K562 (cell line): ENCODE data around the gene NNAT. TPM values are rescaled to one million over a fixed set of nuclear protein-coding genes. Genes with fewer than 3 reads are reported as not detected.

Experiments used
- ATAC-seq: fragments of 200-7000 bp; cut with Tn5 transposase; 3 replicates; pipeline ENCODE4 v1.9.1; 2020; ENCODE audit warnings: moderate library complexity
- BruUV-seq: library from RNA; stranded (reverse); fragments of 400-500 nt; replicated peaks from 2 replicates; lab custom pipeline; 2021; lab: Mats Ljungman, UMichigan
- CTCF ChIA-PET: fragments of 300-600 bp; formaldehyde crosslinking; extraction: SDS; loops from one replicate; lab custom pipeline; 2021; ENCODE audit warnings: low intra/inter-chr PET ratio; lab: Yijun Ruan, JAX
- POLR2A ChIA-PET: fragments of 300-600, 350-650 bp; sonication (Branson Sonifier 250); formaldehyde crosslinking; extraction: SDS; loops from one replicate; lab custom pipeline; 2021; ENCODE audit warnings: antibody characterized with exemption, inconsistent platforms; lab: Yijun Ruan, JAX
- DNase-seq, 4 experiments: peaks; one replicate each; pipeline versions ENCODE4 v3.0.0 to v3.0.0-alpha.2; 2011 to 2018; ENCODE audit warnings: low spot score in 3 of 4, mixed read lengths in 3 of 4; ENCODE audit errors: extremely low read depth in 1 of 4
- FAIRE-seq: peaks from 2 replicates; lab custom pipeline; 2011; peaks lifted over from hg19 to GRCh38; lab: Jason Lieb, UNC
- H2AFZ ChIP-seq: 2 replicates; pipeline ENCODE4 v1.6.0; 2011; ENCODE audit warnings: low read depth, low read length, control low read depth, inconsistent platforms
- H3K27ac ChIP-seq: fragments of 200-600 bp; 3 replicates; pipeline ENCODE4 v1.8.0; 2011; ENCODE audit warnings: low read depth, mild to moderate bottlenecking, control low read depth, inconsistent platforms, low read length, moderate library complexity, mixed read lengths; ENCODE audit errors: extremely low read depth
- H3K27me3 ChIP-seq, 2 experiments: fragments of 300-600 bp in 1 of 2; 2 replicates in 1 of 2; 3 replicates in 1 of 2; pipeline versions ENCODE4 v1.6.0 to v1.8.0; 2011; ENCODE audit warnings: inconsistent platforms in 2 of 2, low read length in 2 of 2, mild to moderate bottlenecking in 1 of 2, mixed read lengths in 1 of 2, moderate library complexity in 1 of 2; ENCODE audit not compliant: control insufficient read depth in 2 of 2, insufficient read depth in 2 of 2
- H3K36me3 ChIP-seq: fragments of 300-600 bp; 3 replicates; pipeline ENCODE4 v1.8.0; 2011; ENCODE audit warnings: mild to moderate bottlenecking, low read length, inconsistent platforms; ENCODE audit not compliant: control insufficient read depth, insufficient read depth
- H3K4me1 ChIP-seq, 2 experiments: fragments of 200-600 bp in 1 of 2; replicated peaks in 1 of 2; 2 replicates in 1 of 2; 3 replicates in 1 of 2; pipeline versions ENCODE4 v1.5.1 to v1.8.0; 2011; ENCODE audit warnings: inconsistent platforms in 2 of 2, low read length in 2 of 2, mild to moderate bottlenecking in 1 of 2, mixed read lengths in 1 of 2, moderate library complexity in 1 of 2; ENCODE audit not compliant: control insufficient read depth in 2 of 2, insufficient read depth in 2 of 2
- H3K4me2 ChIP-seq: 2 replicates; pipeline ENCODE4 v1.6.1; 2011; ENCODE audit warnings: low read length, control low read depth, inconsistent platforms, mixed read lengths; ENCODE audit not compliant: insufficient read depth
- H3K4me3 ChIP-seq: fragments of 200-600 bp; sonication (generic), shearing (Covaris generic); 2 replicates; pipeline ENCODE4 v1.5.1; 2016; ENCODE audit warnings: control low read depth, inconsistent platforms
- H3K79me2 ChIP-seq: fragments of 200-600 bp; 3 replicates; pipeline ENCODE4 v1.8.0; 2011; ENCODE audit warnings: low read length, inconsistent platforms; ENCODE audit not compliant: control insufficient read depth, insufficient read depth
- H3K9ac ChIP-seq, 2 experiments: 2 replicates each; pipeline versions ENCODE4 v1.6.0 to v1.6.1; 2011; ENCODE audit warnings: low read depth in 2 of 2, low read length in 2 of 2, control low read depth in 1 of 2, inconsistent platforms in 1 of 2, mild to moderate bottlenecking in 1 of 2, mixed read lengths in 1 of 2; ENCODE audit not compliant: insufficient read depth in 1 of 2
- H3K9me1 ChIP-seq: one replicate; pipeline ENCODE4 v1.6.0; 2011; ENCODE audit warnings: inconsistent platforms, mild to moderate bottlenecking, low read length, moderate library complexity; ENCODE audit not compliant: control insufficient read depth, insufficient read depth
- H3K9me3 ChIP-seq: replicated peaks from 2 replicates; pipeline ENCODE4 v1.5.1; 2011; ENCODE audit warnings: low read depth, low read length, inconsistent platforms; ENCODE audit not compliant: control insufficient read depth, insufficient read depth
- H4K20me1 ChIP-seq: replicated peaks from 2 replicates; pipeline ENCODE4 v1.6.1; 2011; ENCODE audit warnings: low read length, inconsistent platforms, mixed read lengths; ENCODE audit not compliant: control insufficient read depth, insufficient read depth
- AFF4 ChIP-seq: sonication (generic); formaldehyde crosslinking; IDR thresholded peaks from 2 replicates; pipeline ENCODE4 v1.8.0; 2023; ENCODE audit warnings: mild to moderate bottlenecking, missing genetic modification reagents
- ARID1B ChIP-seq: fragments of 450-650 bp; IDR thresholded peaks from 2 replicates; pipeline ENCODE4 v1.6.1; 2016; ENCODE audit warnings: antibody characterized with exemption, mild to moderate bottlenecking, inconsistent platforms
- ATF2 ChIP-seq: sonication (generic); formaldehyde crosslinking; IDR thresholded peaks from 2 replicates; pipeline ENCODE4 v1.8.1; 2022; ENCODE audit warnings: missing genetic modification reagents
- DACH1 ChIP-seq: fragments of 450-650 bp; IDR thresholded peaks from 2 replicates; pipeline ENCODE4 v1.6.1; 2018; ENCODE audit not compliant: partially characterized antibody
- DIDO1 ChIP-seq: fragments of 450-650 bp; IDR thresholded peaks from 2 replicates; pipeline ENCODE4 v1.6.1; 2016; ENCODE audit warnings: low read depth, missing biosample characterization, missing genetic modification characterization
- ETS1 ChIP-seq: conservative IDR thresholded peaks from 2 replicates; pipeline ENCODE4 v1.6.1; 2011; ENCODE audit warnings: low read depth, mild to moderate bottlenecking, low read length; ENCODE audit not compliant: control insufficient read depth
- MED1 ChIP-seq: sonication (generic); formaldehyde crosslinking; IDR thresholded peaks from 2 replicates; pipeline ENCODE4 v1.8.1; 2023; ENCODE audit warnings: missing genetic modification reagents, borderline replicate concordance
- MTA2 ChIP-seq: fragments of 450-650 bp; IDR thresholded peaks from 2 replicates; pipeline ENCODE4 v1.6.1; 2016; ENCODE audit warnings: low read depth
- SLC30A9 ChIP-seq: fragments of 250-450 bp; sonication (Bioruptor Pico); IDR thresholded peaks from 2 replicates; pipeline ENCODE4 v1.8.0; 2022; ENCODE audit warnings: mild to moderate bottlenecking, moderate library complexity
- SMAD3 ChIP-seq: fragments of 450-650 bp; formaldehyde crosslinking; conservative IDR thresholded peaks from 2 replicates; pipeline ENCODE4 v1.4.0; 2020; ENCODE audit warnings: mild to moderate bottlenecking
- STAT5A ChIP-seq: IDR thresholded peaks from 2 replicates; pipeline ENCODE4 v1.6.1; 2012; ENCODE audit warnings: low read length, inconsistent platforms, borderline replicate concordance
- TAF7 ChIP-seq: fragments of 450-650 bp; IDR thresholded peaks from 2 replicates; pipeline ENCODE4 v1.6.1; 2016; ENCODE audit warnings: missing genetic modification characterization, missing compliant biosample characterization
- TFAM ChIP-seq: fragments of 250-450 bp; sonication (Bioruptor Pico); conservative IDR thresholded peaks from 2 replicates; pipeline ENCODE4 v1.5.0; 2021; ENCODE audit warnings: mild to moderate bottlenecking, moderate library complexity
- in situ Hi-C: fragments of 300-500 bp; cut with MboI; formaldehyde crosslinking; loops from 4 replicates; pipeline ENCODE4 v1.15.0; 2018; ENCODE audit warnings: inconsistent platforms, mixed read lengths
- intact Hi-C: fragments of 100-400 bp; cut with micrococcal nuclease; formaldehyde crosslinking; loops from 2 replicates; pipeline ENCODE4 v1.14.2; 2022
- polyA plus RNA-seq, 8 experiments: library from polyadenylated mRNA; depleted of rRNA in 4 of 8; stranded (reverse) in 5 of 8; unstranded in 3 of 8; fragments of >200 nt; fragmentation: Nextera tagmentation in 2 of 8; fragmentation: Illumina TruSeq in 1 of 8; extraction: Ambion mirVana in 2 of 8; extraction: Trizol in 1 of 8; gene quantifications; 2 replicates each; pipeline versions ENCODE4 v1.2.1 to v1.2.3, GENCODE V29; 2011 to 2014; ENCODE audit warnings: inconsistent platforms in 1 of 8, missing spikeins in 1 of 8
- total RNA-seq, 7 experiments: library from RNA; depleted of rRNA in 6 of 7; stranded (reverse); fragments of >200 nt in 6 of 7; fragmentation: Illumina TruSeq in 2 of 7; extraction: Trizol in 2 of 7; gene quantifications; 2 replicates each; pipeline versions ENCODE4 v1.2.1 to v1.2.3, GENCODE V29; 2011 to 2021; ENCODE audit warnings: low replicate concordance in 1 of 7

Gene NNAT
- total and polyA plus RNA-seq, 9 of the 15 experiments (the other 6 are each of a cell fraction or from before 2014, with no cell fraction given), result 0.13 TPM; not detected in 8

- TF ChIP-seq AFF4 (CRISPR knock-in tag) (no peak), STAT5A (no peak), TAF7 (tag) (no peak)
Measured at GRCh38 chr20:37545516-37545915, 24.5 kb downstream of the NNAT start (continued).

DNA sequence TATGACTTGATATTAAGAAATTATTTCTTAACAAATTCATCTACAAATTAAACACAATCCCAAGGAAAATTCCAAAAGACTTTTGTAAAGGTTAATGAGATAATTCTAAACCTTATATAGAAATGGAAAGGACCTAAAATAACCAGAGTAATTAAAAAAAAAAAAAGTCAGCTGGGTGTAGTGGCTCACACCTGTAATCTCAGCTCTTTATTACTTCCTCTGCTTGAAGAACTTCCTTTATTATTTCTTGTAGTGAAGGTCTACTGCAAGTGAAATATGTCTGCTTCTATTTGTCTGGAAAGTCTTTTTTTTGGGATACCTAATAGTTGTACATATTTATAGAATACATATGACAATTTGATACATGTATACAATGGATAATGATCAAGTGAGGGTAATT, 26.9 kb downstream of the NNAT start:
- H3K36me3 ChIP-seq, result no peaks in the 10 kb centered on the region
- no peak for FAIRE-seq
- H3K27ac ChIP-seq, result no peak overlapping the region
- H3K27me3 ChIP-seq, result peaks cover 8 to 21% of the 10 kb centered on the region in 2 experiments; a peak in 4 of 5 replicates
- POLR2A ChIA-PET, result interaction anchor here (0.6 to 1.2 kb wide), 2 partner anchors 21 to 683 kb away, joined by 3 to 5 read pairs; partner anchors contain the start of gene BLCAP
- peaks cover 0 to 3% of the 10 kb centered on the region in 2 experiments; a peak in 1 of 5 replicates for H3K4me1 ChIP-seq
- in situ Hi-C loops (no loop called here), intact Hi-C loops (no loop called here)
- CTCF ChIA-PET, result no interaction called here
- no peak for ATAC-seq
- no peak for TF ChIP-seq ARID1B
- TF ChIP-seq SMAD3 (CRISPR knock-in tag), result no peak
- no peak for TF ChIP-seq ETS1
- no peak for TF ChIP-seq MTA2
- TF ChIP-seq MED1 (CRISPR knock-in tag), result no peak
- no peak for TF ChIP-seq TFAM (CRISPR knock-in tag)
- TF ChIP-seq DIDO1, result no peak
- no peak for TF ChIP-seq ATF2
- no peak for TF ChIP-seq SLC30A9 (CRISPR knock-in tag)
- TF ChIP-seq DACH1, result no peak
- no peaks in the 10 kb centered on the region; the same call in 1 of the 2 replicates for H4K20me1 ChIP-seq
- no peak overlapping the region for H3K9ac ChIP-seq
- no peak overlapping the region for H3K4me3 ChIP-seq
- H3K9me1 ChIP-seq, result no peaks in the 10 kb centered on the region
- no peak overlapping the region for H2AFZ ChIP-seq
- no peaks in the 10 kb centered on the region for H3K79me2 ChIP-seq
- BruUV-seq, result no TSS peak
- no peaks in the 10 kb centered on the region for H3K9me3 ChIP-seq
- no peak overlapping the region for H3K4me2 ChIP-seq
- no peak for DNase-seq
